Testis (tissue), 3 donors: ENCODE results near the gene ART4. TPM values are rescaled to one million over a fixed set of nuclear protein-coding genes. Genes with fewer than 3 reads are reported as not detected.

ENCODE experiments used
- DNase-seq: peaks from one replicate; pipeline ENCODE4 v3.0.0-alpha.2; 2019
- H3K27ac ChIP-seq, 2 donors: fragments of 200-600 bp; sonication (generic); one replicate each; pipeline ENCODE4 v1.5.1; 2019
- H3K27me3 ChIP-seq: fragments of 200-600 bp; sonication (generic); one replicate; pipeline ENCODE4 v1.5.1; 2019
- H3K36me3 ChIP-seq: fragments of 200-600 bp; sonication (generic); one replicate; pipeline ENCODE4 v1.5.1; 2017; ENCODE audit warnings: low read depth; ENCODE audit errors: missing control alignments
- H3K4me1 ChIP-seq: fragments of 200-600 bp; sonication (generic); one replicate; pipeline ENCODE4 v1.5.1; 2019
- H3K4me3 ChIP-seq, 2 donors: fragments of 200-600 bp; sonication (generic); one replicate each; pipeline ENCODE4 v1.5.1; 2017 to 2019
- H3K9me3 ChIP-seq: fragments of 200-600 bp; sonication (generic); one replicate; pipeline ENCODE4 v1.5.1; 2017
- CTCF ChIP-seq, 3 experiments: fragments of 450-650 bp in 2 of 3; fragments of 200-600 bp in 1 of 3; sonication (generic) in 1 of 3; IDR thresholded peaks; one replicate each; pipeline ENCODE4 v1.5.1; 2016 to 2019; ENCODE audit warnings: antibody characterized with exemption in 3 of 3, mild to moderate bottlenecking in 2 of 3, moderate library complexity in 1 of 3
- POLR2A ChIP-seq: fragments of 450-650 bp; IDR thresholded peaks from one replicate; pipeline ENCODE4 v1.6.1; 2017; ENCODE audit warnings: antibody characterized with exemption, mild to moderate bottlenecking, moderate library complexity
- WGBS, 2 donors: methylation state at CpG; one replicate each; pipeline ENCODE4 v1.1.5; 2018; 5-methylcytosine and 5-hydroxymethylcytosine counted together
- intact Hi-C: fragments of 100-400 bp; cut with DNase I; formaldehyde crosslinking; loops from one replicate; pipeline ENCODE4 v1.15.1; 2023; ENCODE audit warnings: low total_unique reads
- polyA plus RNA-seq: library from polyadenylated mRNA; stranded (reverse); fragments of 350-450 nt; fragmentation: Illumina TruSeq; extraction: RNeasy Lipid Tissue Mini Kit (QIAGEN cat#74804); gene quantifications from one replicate; pipeline ENCODE4 v1.2.3, GENCODE V29; 2014; ENCODE audit warnings: low read depth, low replicate concordance; ENCODE audit not compliant: insufficient read depth
- total RNA-seq, 2 donors: library from RNA; depleted of rRNA; stranded (reverse); fragments of >200 nt; gene quantifications; one replicate each; pipeline ENCODE4 v1.2.3, GENCODE V29; 2016

ART4 gene
- total and polyA plus RNA-seq, 3 donors from 2014 or later, result 0.16 to 1.4 (median 0.57) TPM

- H3K27me3 ChIP-seq, result no peaks in the 10 kb centered on the region
- peaks cover 22% of the 10 kb centered on the region for H3K4me1 ChIP-seq
- no peaks in the 10 kb centered on the region for H3K9me3 ChIP-seq
- H3K4me3 ChIP-seq, result no peak overlapping the region
- H3K27ac ChIP-seq, result no peak overlapping the region
- TF ChIP-seq POLR2A, result no peak
- TF ChIP-seq CTCF (IDR thresholded peaks at IDR 0.05), result no peak
- H3K36me3 ChIP-seq, result no peaks in the 10 kb centered on the region
- intact Hi-C loops, result loop anchor here (10.0 kb wide), 1 partner anchor 50 kb away; no protein-coding TSS in a partner anchor
- no peak for DNase-seq
Measured at GRCh38 chr12:14844401-14844800, 1.1 kb upstream of the ART4 start.

GRCh38 chr12:14842315-14842714 is 1.0 kb downstream of the ART4 start:
- peaks cover 20% of the 10 kb centered on the region for H3K4me1 ChIP-seq
- TF ChIP-seq CTCF (IDR thresholded peaks at IDR 0.05) (no peak), POLR2A (no peak)

GRCh38 chr12:14841761-14842160 is 1.6 kb downstream of the ART4 start:
- Histone ChIP-seq H3K9me3 (no peaks in the 10 kb centered on the region), H3K36me3 (no peaks in the 10 kb centered on the region), H3K4me1 (peaks cover 18% of the 10 kb centered on the region), H3K27ac (peak overlapping the region in 1 of 2 donors; percentile 57), H3K4me3 (no peak overlapping the region), H3K27me3 (no peaks in the 10 kb centered on the region)
- WGBS, 2 donors, result 33 to 47% methylated on average over 3 of the region's 3 CpGs
- TF ChIP-seq POLR2A, result no peak
- no peak for TF ChIP-seq CTCF (IDR thresholded peaks at IDR 0.05)
- no peak for DNase-seq
- intact Hi-C loops, result loop anchor here (10.0 kb wide), 1 partner anchor 53 kb away; no protein-coding TSS in a partner anchor

More at GRCh38 chr12:14842315-14842714, 1.0 kb downstream of the ART4 start:
- 74 to 84% methylated on average over 3 of the region's 3 CpGs for WGBS, 2 donors
- intact Hi-C loops, result loop anchor here (10.0 kb wide), 1 partner anchor 52 kb away; no protein-coding TSS in a partner anchor
- DNase-seq, result no peak
- Histone ChIP-seq H3K27ac (peak overlapping the region in 1 of 2 donors; percentile 57), H3K27me3 (no peaks in the 10 kb centered on the region), H3K9me3 (no peaks in the 10 kb centered on the region), H3K36me3 (no peaks in the 10 kb centered on the region), H3K4me3 (no peak overlapping the region)

- WGBS, 2 donors, result 86 to 87% methylated on average over 4 of the region's 4 CpGs
- TF ChIP-seq CTCF (IDR thresholded peaks at IDR 0.05), result no peak
- TF ChIP-seq POLR2A, result no peak
- no peak overlapping the region for H3K4me3 ChIP-seq
- DNase-seq, result no peak
- no peaks in the 10 kb centered on the region for H3K9me3 ChIP-seq
- H3K27me3 ChIP-seq, result no peaks in the 10 kb centered on the region
- H3K4me1 ChIP-seq, result peaks cover 9% of the 10 kb centered on the region
- intact Hi-C loops, result loop anchor here (10.0 kb wide), 1 partner anchor 54 kb away; no protein-coding TSS in a partner anchor
- no peaks in the 10 kb centered on the region for H3K36me3 ChIP-seq
- H3K27ac ChIP-seq, result no peak overlapping the region
Measured at GRCh38 chr12:14840616-14841015, 2.7 kb downstream of the ART4 start.

- Histone ChIP-seq H3K36me3 (no peaks in the 10 kb centered on the region), H3K4me3 (no peak overlapping the region), H3K9me3 (no peaks in the 10 kb centered on the region), H3K27me3 (no peaks in the 10 kb centered on the region), H3K4me1 (peaks cover 8% of the 10 kb centered on the region), H3K27ac (no peak overlapping the region)
- 95 to 100% methylated on average over 1 of the region's 1 CpG for WGBS, 2 donors
- intact Hi-C loops, result no loop called here
- TF ChIP-seq CTCF (IDR thresholded peaks at IDR 0.05) (no peak), POLR2A (no peak)
- DNase-seq, result no peak
Measured at GRCh38 chr12:14839262-14839661, 4.1 kb downstream of the ART4 start.
